Neural progenitor cell (in vitro differentiated cells): ENCODE results near the gene CHD5. TPM values are rescaled to one million over a fixed set of nuclear protein-coding genes. Genes with fewer than 3 reads are reported as not detected.

Experiments used
- DNase-seq: peaks from one replicate; pipeline ENCODE4 v3.0.0-alpha.2; 2016; ENCODE audit warnings: low spot score
- H2AFZ ChIP-seq: fragments of 200-600 bp; sonication (generic); replicated peaks from 2 replicates; pipeline ENCODE4 v1.6.1; 2016; ENCODE audit warnings: antibody characterized with exemption
- H3F3A ChIP-seq: fragments of 200-600 bp; sonication (generic); 2 replicates; pipeline ENCODE4 v1.6.1; 2016; ENCODE audit warnings: antibody characterized with exemption, low read depth
- H3K27ac ChIP-seq: fragments of 200-600 bp; sonication (generic); 2 replicates; pipeline ENCODE4 v1.5.1; 2016; ENCODE audit warnings: mild to moderate bottlenecking
- H3K27me3 ChIP-seq: fragments of 200-600 bp; sonication (generic); 2 replicates; pipeline ENCODE4 v1.6.1; 2016; ENCODE audit warnings: mild to moderate bottlenecking, moderate library complexity
- H3K36me3 ChIP-seq: fragments of 200-600 bp; sonication (generic); 2 replicates; pipeline ENCODE4 v1.5.1; 2016
- H3K4me1 ChIP-seq: fragments of 200-600 bp; sonication (generic); 2 replicates; pipeline ENCODE4 v1.6.1; 2016; ENCODE audit warnings: mixed run types
- H3K4me2 ChIP-seq: fragments of 200-600 bp; sonication (generic); 2 replicates; pipeline ENCODE4 v1.6.1; 2016
- H3K4me3 ChIP-seq: fragments of 200-600 bp; sonication (generic); 2 replicates; pipeline ENCODE4 v1.5.1; 2016
- H3K79me2 ChIP-seq: fragments of 200-600 bp; sonication (generic); 2 replicates; pipeline ENCODE4 v1.6.1; 2016; ENCODE audit warnings: low read depth
- H3K9ac ChIP-seq: fragments of 200-600 bp; sonication (generic); 2 replicates; pipeline ENCODE4 v1.6.1; 2016
- H3K9me3 ChIP-seq: fragments of 200-600 bp; sonication (generic); 2 replicates; pipeline ENCODE4 v1.5.1; 2016; ENCODE audit warnings: low read depth
- H4K20me1 ChIP-seq: fragments of 200-600 bp; sonication (generic); 2 replicates; pipeline ENCODE4 v1.6.1; 2016; ENCODE audit warnings: low read depth
- H3K27ac Mint-ChIP-seq: 3 replicates; pipeline ENCODE4 v1.8.0; 2021; ENCODE audit warnings: mixed read lengths
- H3K27me3 Mint-ChIP-seq: 2 replicates; pipeline ENCODE4 v1.8.0; 2022; ENCODE audit warnings: low read depth, mild to moderate bottlenecking, inconsistent platforms, moderate library complexity, mixed read lengths; ENCODE audit not compliant: insufficient read depth
- H3K36me3 Mint-ChIP-seq: 3 replicates; pipeline ENCODE4 v1.8.0; 2021; ENCODE audit warnings: mixed read lengths
- H3K4me1 Mint-ChIP-seq: 3 replicates; pipeline ENCODE4 v1.8.0; 2021; ENCODE audit warnings: mixed read lengths
- H3K4me3 Mint-ChIP-seq: 3 replicates; pipeline ENCODE4 v1.8.0; 2021; ENCODE audit warnings: mild to moderate bottlenecking, moderate library complexity, mixed read lengths
- H3K9me3 Mint-ChIP-seq: 3 replicates; pipeline ENCODE4 v1.8.0; 2020; ENCODE audit warnings: mixed read lengths
- EZH2 ChIP-seq: fragments of 200-600 bp; sonication (generic); IDR thresholded peaks from 2 replicates; pipeline ENCODE4 v1.6.1; 2017; ENCODE audit warnings: antibody characterized with exemption, mild to moderate bottlenecking, moderate library complexity
- EZH2phosphoT487 ChIP-seq: fragments of 200-600 bp; sonication (generic); IDR thresholded peaks from 2 replicates; pipeline ENCODE4 v1.6.1; 2017; ENCODE audit warnings: antibody characterized with exemption
- total RNA-seq: library from RNA; depleted of rRNA; stranded (reverse); fragments of >200 nt; gene quantifications from 2 replicates; pipeline ENCODE4 v1.2.3, GENCODE V29; 2015; ENCODE audit warnings: low replicate concordance
- TF ChIP-seq, protein P1 (sequence below): fragments of 200-600 bp; sonication (generic); IDR thresholded peaks from 2 replicates; pipeline ENCODE4 v1.5.1; 2017; ENCODE audit warnings: antibody characterized with exemption, mild to moderate bottlenecking

The CHD5 gene
- total RNA-seq, 1 donor from 2014 or later = 0.17 TPM

GRCh38 chr1:6100861-6101783 lies 79.0 kb downstream of the CHD5 start:
- Histone ChIP-seq H3K4me1 (peaks cover 25% of the 10 kb centered on the region), H3K9ac (no peak overlapping the region), H3K4me3 (no peak overlapping the region), H3K4me2 (peak overlapping the region; percentile 67), H3K27me3 (no peaks in the 10 kb centered on the region), H3K79me2 (no peaks in the 10 kb centered on the region), H4K20me1 (peaks cover 4% of the 10 kb centered on the region), H3K9me3 (no peaks in the 10 kb centered on the region), H3K27ac (peak overlapping the region; percentile 70), H3F3A (peaks cover 6% of the 10 kb centered on the region), H2AFZ (no peak overlapping the region), H3K36me3 (no peaks in the 10 kb centered on the region)
- H3K27ac Mint-ChIP-seq = no peak overlapping the region
- H3K27me3 Mint-ChIP-seq = peaks cover 2% of the 10 kb centered on the region
- H3K4me3 Mint-ChIP-seq = no peak overlapping the region
- H3K4me1 Mint-ChIP-seq = peaks cover 15% of the 10 kb centered on the region
- no peak for TF ChIP-seq EZH2phosphoT487
- TF ChIP-seq, protein P1, sequence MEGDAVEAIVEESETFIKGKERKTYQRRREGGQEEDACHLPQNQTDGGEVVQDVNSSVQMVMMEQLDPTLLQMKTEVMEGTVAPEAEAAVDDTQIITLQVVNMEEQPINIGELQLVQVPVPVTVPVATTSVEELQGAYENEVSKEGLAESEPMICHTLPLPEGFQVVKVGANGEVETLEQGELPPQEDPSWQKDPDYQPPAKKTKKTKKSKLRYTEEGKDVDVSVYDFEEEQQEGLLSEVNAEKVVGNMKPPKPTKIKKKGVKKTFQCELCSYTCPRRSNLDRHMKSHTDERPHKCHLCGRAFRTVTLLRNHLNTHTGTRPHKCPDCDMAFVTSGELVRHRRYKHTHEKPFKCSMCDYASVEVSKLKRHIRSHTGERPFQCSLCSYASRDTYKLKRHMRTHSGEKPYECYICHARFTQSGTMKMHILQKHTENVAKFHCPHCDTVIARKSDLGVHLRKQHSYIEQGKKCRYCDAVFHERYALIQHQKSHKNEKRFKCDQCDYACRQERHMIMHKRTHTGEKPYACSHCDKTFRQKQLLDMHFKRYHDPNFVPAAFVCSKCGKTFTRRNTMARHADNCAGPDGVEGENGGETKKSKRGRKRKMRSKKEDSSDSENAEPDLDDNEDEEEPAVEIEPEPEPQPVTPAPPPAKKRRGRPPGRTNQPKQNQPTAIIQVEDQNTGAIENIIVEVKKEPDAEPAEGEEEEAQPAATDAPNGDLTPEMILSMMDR = no peak
- H3K9me3 Mint-ChIP-seq = no peaks in the 10 kb centered on the region
- H3K36me3 Mint-ChIP-seq = peaks cover 3% of the 10 kb centered on the region
- DNase-seq = peak; percentile 72

GRCh38 chr1:6099787-6100765 lies 80.0 kb downstream of the CHD5 start:
- Histone ChIP-seq H3K4me1 (peaks cover 25% of the 10 kb centered on the region), H3K79me2 (no peaks in the 10 kb centered on the region), H3K9me3 (no peaks in the 10 kb centered on the region), H2AFZ (no peak overlapping the region), H3K4me2 (peak overlapping the region; percentile 67), H3K4me3 (no peak overlapping the region), H3K9ac (no peak overlapping the region), H4K20me1 (peaks cover 4% of the 10 kb centered on the region), H3K27ac (no peak overlapping the region), H3K36me3 (no peaks in the 10 kb centered on the region), H3K27me3 (no peaks in the 10 kb centered on the region), H3F3A (peaks cover 6% of the 10 kb centered on the region)
- H3K4me3 Mint-ChIP-seq = no peak overlapping the region
- no peak for DNase-seq
- H3K27ac Mint-ChIP-seq = no peak overlapping the region
- no peaks in the 10 kb centered on the region for H3K9me3 Mint-ChIP-seq
- peaks cover 15% of the 10 kb centered on the region for H3K4me1 Mint-ChIP-seq
- TF ChIP-seq EZH2 (no peak), EZH2phosphoT487 (no peak)
- TF ChIP-seq, protein P1 = no peak
- peaks cover 2% of the 10 kb centered on the region for H3K27me3 Mint-ChIP-seq
- H3K36me3 Mint-ChIP-seq = peaks cover 3% of the 10 kb centered on the region

GRCh38 chr1:6099297-6099696 lies 80.8 kb downstream of the CHD5 start:
- no peaks in the 10 kb centered on the region for H3K9me3 ChIP-seq
- Mint-ChIP-seq H3K4me3 (no peak overlapping the region), H3K4me1 (peaks cover 15% of the 10 kb centered on the region), H3K9me3 (no peaks in the 10 kb centered on the region), H3K27ac (no peak overlapping the region), H3K36me3 (peaks cover 3% of the 10 kb centered on the region), H3K27me3 (peaks cover 2% of the 10 kb centered on the region)
- H2AFZ ChIP-seq = no peak overlapping the region
- H3K9ac ChIP-seq = no peak overlapping the region
- TF ChIP-seq EZH2phosphoT487 (no peak), EZH2 (no peak)
- TF ChIP-seq, protein P1 = no peak
- no peak overlapping the region for H3K4me2 ChIP-seq
- H3F3A ChIP-seq = peaks cover 6% of the 10 kb centered on the region
- H3K27ac ChIP-seq = no peak overlapping the region
- no peak for DNase-seq
- H4K20me1 ChIP-seq = peaks cover 4% of the 10 kb centered on the region
- no peaks in the 10 kb centered on the region for H3K36me3 ChIP-seq
- no peaks in the 10 kb centered on the region for H3K79me2 ChIP-seq
- H3K27me3 ChIP-seq = no peaks in the 10 kb centered on the region
- H3K4me1 ChIP-seq = peaks cover 25% of the 10 kb centered on the region
- no peak overlapping the region for H3K4me3 ChIP-seq
